ENCODE results near the gene TMEM238. TPM values are rescaled to one million over a fixed set of nuclear protein-coding genes. Genes with fewer than 3 reads are reported as not detected.
"Not testable (repeated sequence)": the region's sequence is repeated elsewhere in the genome, so short reads cannot be mapped to it uniquely, and the experiment has no call there.

TMEM238 gene, protein sequence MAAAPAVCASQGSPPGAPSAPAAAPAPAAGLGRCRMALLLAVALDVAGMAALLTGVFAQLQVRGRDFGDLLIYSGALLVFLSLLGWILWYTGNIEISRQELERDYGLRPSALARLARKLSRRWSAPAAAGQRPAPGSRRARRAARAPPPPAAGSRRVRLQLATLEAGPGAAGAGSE
- total RNA-seq (2014; rRNA removed; shearing (Covaris generic)) = 0.97 and 2.0 TPM in 2 replicates
- not detected in 2 replicates for polyA plus RNA-seq (2014; cell fraction: nucleus; rRNA removed)

DNA sequence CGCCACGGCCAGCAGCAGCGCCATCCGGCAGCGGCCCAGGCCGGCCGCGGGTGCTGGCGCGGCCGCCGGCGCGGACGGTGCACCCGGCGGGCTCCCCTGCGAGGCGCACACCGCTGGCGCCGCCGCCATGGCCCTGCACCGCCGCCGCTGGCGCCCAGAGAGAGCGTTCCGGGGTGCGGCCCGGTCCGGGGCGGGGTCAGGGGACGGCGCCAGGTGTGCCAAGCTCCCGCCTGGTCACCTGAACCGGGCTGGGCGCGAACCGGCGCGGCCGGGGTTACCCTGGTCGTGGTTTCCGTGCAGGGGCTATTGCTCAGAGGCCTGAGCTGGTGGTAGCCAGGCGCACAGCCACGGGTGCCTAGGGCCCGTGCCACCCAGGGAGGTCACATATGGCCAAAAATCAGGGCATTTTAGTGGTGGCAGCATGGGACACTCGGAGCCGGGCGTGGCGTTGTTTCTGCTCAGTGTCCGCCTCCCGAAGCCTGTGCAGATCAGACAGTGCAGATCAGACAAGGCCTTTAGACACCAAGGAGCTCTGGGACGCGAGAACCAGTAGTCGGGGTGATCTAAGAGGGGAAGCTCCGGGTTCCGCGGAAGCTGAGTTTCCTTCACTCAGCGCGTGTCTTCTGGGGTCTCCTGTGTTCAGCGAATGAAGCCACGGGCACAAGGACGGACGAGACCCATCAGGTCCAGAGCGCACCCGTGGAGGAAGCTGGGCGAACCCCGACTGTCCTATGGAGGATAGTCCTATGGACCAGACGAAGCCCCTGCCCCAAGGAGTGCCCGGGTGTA lies at the start of gene TMEM238:
TMEM238 (minus strand) TSS at position 162 of the 789 bp plus-strand sequence; CDS start at position 129, 33 bp downstream.
- DNase-seq (ENCODE audit: extremely low read depth, low read depth) = no peak

DNA sequence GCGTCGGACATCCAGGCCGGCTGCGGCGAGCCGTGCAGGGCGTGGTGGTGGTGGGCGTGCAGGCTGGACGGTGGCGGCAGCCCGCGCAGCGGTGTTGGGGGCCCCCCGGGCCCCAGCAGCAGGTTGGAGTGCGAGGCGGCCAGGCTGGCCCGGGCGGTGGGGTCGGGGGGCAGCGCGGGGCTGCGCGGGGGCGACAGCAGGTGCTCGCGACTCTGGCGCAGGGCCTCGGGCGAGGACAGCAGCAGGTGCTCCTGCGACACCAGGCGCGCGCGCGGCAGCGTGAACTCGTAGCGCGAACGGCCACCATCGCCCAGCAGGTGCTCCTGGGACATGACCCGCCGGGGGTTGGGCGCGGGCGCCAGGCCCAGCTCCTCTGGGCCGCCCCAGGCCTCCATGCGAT lies 49.2 kb upstream of the TMEM238 start:
- no peak for DNase-seq (ENCODE audit: extremely low read depth, low read depth)

DNA sequence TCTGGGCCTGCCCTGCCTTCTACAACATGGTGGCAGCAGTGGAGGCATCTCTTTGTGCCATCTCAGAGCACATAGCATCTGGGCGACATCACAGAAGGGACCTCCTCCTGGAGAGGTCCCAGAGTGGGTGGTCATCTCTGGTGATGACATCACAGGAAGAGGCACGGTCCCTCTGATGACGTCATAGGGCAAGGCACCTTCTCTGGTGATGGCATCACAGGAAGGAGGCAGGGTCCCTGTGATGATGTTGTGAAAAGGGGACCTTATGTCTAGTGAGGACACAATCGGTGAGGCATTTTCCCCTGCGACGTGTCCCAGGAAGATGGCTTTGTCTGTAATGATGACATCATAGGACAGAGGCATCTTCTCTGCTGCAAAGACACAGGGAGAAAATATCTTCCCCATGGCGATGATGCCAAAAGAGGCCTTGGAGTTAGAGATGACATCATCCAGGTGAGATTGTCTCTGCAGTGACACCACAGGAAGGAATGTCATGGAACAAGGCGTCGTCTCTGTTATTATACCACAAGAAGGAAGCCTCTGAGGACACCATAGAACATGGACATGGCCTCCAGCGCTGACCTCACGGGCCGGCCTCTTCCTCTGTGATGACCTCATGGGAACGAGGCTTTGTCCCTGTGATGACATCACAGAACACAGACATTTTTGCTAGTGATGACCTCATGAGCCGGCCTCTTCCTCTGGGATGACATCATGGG lies 48.3 kb upstream of the TMEM238 start:
- no peak for DNase-seq (ENCODE audit: extremely low read depth, low read depth)

DNA sequence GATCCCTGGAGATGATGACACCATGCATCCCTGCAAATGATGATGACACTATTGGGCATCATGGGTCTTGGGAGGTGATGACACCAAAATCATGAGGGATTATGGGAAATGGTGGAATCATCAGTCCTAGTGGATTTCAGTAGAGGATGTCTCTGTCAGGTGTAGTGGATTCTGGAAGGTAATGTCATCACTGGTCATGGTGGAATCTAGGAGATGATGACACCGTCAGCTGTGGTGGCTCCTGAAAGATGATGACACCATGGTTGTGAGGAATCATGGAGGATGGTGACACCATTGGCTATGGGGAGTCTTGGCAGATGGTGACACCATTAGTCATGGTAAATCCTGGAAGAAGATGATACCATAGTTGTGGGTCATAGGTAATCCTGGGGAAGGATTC lies 47.1 kb upstream of the TMEM238 start:
- no peak for DNase-seq (ENCODE audit: extremely low read depth, low read depth)

DNA sequence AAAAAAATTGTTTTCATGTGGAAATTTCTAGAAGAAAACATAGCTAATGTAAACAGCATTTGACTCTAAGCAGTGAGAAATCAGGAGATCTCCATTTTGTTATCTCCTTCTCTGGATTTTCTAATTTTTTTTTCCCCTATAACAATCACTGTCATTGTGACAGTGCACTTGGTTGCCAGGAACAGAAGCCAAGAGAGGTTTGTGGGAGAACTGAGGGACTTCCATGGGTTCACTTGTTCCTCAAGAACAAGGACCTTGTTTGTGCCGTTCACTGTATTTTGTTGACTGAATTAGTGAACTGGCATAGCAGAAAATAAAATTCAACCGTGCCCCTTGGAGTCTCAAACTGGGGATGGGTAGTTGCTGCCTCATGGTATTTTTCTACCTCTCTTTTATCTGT lies 42.0 kb upstream of the TMEM238 start:
- DNase-seq (ENCODE audit: extremely low read depth, low read depth) = no peak

DNA sequence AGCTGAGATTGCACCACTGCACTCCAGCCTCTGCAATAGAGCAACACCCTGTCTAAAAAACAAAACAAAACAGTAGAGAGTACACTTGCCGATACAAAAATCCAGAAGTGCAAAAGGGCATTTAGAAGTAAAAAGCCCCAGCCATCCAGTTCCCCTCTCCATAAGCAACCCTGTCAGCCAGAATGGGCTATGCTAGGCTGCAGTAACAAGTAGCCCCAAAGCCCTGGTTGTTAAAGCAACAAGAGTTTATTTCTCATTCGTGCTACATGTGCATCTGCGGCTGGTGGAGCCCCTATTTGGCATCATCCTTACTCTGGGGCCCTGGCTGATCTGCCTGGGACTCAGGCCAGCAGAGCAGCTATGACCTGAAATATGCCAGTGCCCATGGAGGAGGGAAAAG lies 40.4 kb upstream of the TMEM238 start:
- no peak for DNase-seq (ENCODE audit: extremely low read depth, low read depth)

DNA sequence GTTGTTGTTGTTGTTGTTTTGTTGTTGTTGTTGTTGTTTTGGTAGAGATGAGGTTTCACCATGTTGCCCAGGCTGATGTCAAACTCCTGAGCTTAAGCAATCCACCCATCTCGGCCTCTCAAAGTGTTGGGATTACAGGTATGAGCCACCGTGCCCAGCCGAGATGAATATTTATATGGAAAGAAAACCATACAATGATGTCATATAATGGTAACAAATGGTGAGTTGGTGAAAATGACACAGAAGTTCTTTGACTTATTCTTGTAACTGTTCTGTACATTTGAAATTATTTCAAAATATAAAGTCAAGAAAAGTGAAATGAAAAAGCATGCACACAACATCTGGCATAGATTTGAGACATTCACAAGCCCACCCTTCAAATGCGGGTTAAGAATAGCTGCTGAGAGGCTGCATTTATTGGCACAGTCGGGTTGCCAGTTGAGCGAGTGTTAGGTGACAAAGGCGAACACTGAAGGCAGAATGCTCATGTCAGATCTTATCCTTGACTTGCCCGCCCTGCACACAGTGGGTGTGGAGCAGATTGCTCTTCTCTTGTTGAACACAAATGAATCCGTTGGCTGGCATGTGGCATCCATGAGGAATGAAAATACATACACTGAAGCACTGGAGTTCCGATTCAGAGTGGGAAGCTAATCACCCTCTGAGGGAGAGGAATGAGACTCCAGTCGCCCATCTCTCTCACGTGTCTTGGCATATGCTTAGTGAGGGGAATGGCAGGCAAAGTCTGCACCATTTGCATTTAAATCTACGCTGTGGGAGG lies 39.3 kb upstream of the TMEM238 start:
- DNase-seq (ENCODE audit: extremely low read depth, low read depth) = no peak

DNA sequence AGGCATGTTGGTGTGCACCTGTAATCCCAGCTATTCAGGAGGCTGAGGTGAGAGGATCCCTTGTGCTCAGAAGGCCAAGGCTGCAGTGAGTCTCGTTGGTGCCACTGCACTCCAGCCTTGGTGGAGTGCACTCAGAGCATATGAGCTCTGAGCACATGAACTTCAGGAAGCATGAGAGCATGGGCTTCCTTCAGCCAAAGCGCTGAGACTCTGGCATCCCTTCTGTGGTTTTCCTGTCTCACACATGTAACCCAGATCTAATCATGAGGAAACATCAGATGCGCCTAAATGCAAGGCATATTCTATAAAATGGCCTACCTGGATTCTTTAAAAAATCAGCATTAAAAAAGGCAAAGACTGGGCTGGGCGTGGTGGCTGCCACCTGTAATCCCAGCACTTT lies 37.2 kb upstream of the TMEM238 start:
- not testable (repeated sequence) for DNase-seq (ENCODE audit: extremely low read depth, low read depth)

DNA sequence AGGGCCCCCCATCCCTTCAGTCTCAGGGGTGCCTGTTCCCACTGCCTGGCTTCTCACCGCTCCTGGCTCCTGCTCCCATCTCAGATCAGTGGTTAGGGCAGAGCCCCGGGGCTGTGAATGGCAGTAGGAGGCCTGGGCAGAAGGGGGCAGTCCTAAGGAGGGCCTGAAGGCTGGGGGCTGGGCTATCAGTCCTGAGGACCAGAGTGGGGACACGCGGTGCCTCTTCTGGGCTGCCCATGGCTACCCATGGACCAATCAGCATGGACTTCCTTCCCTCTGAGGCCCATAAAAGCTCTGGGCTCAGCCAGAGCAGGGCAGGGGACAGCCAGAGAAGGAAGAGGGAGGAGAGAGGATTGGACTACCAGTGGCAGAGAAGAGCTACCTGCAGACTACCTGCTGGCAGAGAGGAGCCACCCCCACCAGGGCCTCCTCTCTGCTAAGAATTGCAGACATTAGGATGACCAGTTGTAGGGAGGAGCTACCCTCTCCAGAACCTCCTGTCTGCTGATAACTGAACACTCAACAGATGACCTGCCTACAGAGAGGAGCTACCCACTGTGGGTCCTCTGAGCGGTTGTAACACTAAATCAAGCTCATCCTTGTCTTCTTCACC lies 35.6 kb upstream of the TMEM238 start:
- DNase-seq (ENCODE audit: extremely low read depth, low read depth) = no peak

DNA sequence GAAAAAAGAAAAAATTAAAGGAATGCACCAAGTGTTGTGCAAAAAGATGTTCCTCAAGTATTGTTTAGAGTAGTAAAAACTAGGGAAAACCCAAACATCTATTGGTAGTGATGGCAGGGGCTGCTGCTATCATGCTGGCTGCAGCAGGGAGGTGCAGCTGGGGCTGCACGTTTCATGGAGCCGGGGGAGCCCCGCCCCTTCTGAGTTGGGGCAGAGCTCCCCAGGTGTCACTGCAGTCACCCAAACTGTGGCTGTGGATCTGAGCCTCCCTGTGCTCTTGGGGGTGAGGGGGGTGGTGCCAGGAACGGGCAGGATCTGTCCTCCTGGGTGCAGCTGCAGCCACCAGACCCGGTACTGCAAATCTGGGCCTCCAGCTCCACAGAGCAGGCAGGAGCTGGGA lies 35.0 kb upstream of the TMEM238 start:
- no peak for DNase-seq (ENCODE audit: extremely low read depth, low read depth)

DNA sequence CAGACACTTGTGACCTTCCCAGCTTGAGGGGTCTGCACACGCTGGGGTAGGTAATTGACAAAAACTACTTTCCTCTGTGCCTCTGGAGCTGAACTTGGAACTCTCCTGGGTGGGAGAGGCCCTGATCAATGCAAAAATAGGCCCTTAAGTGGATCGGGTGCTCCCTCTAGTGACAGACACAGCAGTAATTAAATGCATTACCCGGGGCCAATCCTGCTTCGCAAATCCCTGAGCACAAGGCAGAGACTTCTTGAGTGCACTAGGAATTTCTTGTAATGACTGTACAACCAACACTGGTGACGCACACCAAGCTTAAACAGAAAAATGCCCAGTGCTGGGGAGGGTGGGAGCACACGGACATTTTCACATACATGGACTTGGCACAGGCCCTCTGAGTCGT lies 34.1 kb upstream of the TMEM238 start:
- DNase-seq (ENCODE audit: extremely low read depth, low read depth) = peak; percentile 65

DNA sequence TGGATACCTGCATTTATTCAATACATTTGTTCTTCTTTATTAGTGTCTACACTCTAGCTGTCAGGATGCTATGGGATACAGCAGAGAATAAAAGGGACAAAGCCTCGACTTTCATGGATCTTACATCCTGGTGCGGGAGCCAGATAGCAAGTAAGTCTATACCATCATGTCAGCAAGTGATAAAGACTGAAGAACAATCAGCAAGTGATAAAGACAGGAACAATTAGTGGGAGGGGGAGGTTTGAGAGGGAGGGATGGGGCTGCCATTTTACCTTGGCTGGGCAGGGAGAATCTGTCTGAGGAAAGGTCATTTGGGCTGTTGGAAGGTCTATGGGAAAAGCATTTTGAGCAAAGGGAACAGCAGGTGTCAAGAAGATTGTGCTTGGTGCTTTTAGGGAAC lies 26.1 kb upstream of the TMEM238 start:
- no peak for DNase-seq (ENCODE audit: extremely low read depth, low read depth)

DNA sequence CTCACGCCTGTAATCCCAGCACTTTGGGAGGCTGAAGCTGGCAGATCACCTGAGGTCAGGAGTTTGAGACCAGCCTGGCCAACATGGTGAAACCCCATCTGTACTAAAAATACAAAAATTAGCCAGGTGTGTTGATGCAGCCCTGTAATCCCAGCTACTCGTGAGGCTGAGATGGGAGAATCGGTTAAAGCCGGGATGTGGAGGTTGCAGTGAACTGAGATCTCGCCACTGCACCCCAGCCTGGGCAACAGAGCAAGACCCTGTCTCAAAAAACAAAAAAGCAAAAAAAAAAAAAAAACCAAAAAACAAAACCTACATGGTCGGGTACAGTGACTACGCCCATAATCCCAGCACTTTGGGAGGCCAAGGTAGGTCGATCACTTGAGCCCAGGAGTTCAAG lies 25.1 kb upstream of the TMEM238 start:
- DNase-seq (ENCODE audit: extremely low read depth, low read depth) = not testable (repeated sequence)

DNA sequence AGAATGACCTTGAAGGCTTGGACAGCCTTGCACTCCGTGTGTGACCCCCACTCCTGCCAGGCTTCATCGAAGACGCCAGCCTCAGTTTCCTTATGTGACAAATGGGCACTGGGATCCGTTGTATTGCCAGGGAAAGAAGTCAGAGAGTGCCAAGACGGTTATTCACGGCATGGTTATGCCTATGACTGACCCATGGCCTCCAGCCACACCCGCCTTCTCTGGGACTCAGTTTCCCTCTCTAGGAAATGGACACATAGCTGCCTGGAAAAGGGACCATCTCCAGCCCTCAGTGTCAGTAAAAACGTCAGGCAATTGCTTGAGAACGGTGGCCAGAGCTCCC lies 24.4 kb upstream of the TMEM238 start:
- no peak for DNase-seq (ENCODE audit: extremely low read depth, low read depth)

DNA sequence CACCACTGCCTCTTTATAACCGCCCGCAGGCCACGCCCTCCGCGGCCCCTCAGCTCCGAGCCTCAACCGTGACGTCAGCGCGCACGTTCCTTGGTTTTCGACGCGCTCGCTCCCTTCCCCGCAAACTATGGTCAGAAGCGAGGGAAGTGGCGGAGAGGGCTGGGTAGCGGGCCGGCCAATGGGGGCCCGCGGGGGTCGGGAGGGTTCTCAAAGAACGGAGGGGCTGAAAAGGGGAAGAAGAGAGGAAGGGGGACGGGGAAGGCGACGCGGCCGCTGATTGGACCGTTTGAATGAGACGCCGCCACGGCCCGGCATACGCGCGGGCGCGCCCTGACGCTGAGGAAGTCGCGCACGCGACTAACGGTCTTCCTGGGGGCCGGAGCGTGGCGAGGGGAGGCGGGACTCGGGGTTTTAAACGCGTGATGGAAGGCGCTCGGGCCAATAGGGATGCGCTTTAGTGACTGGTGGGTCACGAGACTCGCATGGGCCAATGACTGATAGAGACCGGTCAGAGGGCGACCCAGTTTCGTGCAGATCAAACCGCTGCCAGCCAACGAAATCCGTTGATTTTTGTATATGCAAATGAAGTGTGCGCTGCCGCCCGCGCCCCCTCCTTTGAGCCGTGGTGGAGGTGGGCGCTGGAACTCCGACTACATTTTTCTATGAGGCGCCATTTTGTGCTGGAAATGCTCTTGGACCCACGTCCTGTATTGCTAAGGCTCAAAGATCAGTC lies 23.9 kb upstream of the TMEM238 start:
- DNase-seq (ENCODE audit: extremely low read depth, low read depth) = peak; percentile 96

DNA sequence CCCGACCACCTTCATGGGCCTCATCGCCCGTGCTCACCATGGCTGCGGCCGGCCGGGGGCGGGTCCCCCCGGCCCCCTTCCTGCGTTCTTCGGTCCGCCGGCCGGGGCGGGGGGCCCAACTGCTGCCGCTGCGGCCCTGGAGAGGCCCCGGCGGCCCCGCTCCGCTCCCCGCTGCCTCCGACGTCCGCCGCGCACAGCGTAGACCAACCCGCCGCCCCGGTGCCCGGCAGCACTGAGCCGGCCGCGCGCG lies 23.4 kb upstream of the TMEM238 start, which contains the start of gene UBE2S:
UBE2S (minus strand) TSS at position 239 of the 250 bp plus-strand sequence; CDS start at position 40, 199 bp downstream.
- not testable (repeated sequence) for DNase-seq (ENCODE audit: extremely low read depth, low read depth)

DNA sequence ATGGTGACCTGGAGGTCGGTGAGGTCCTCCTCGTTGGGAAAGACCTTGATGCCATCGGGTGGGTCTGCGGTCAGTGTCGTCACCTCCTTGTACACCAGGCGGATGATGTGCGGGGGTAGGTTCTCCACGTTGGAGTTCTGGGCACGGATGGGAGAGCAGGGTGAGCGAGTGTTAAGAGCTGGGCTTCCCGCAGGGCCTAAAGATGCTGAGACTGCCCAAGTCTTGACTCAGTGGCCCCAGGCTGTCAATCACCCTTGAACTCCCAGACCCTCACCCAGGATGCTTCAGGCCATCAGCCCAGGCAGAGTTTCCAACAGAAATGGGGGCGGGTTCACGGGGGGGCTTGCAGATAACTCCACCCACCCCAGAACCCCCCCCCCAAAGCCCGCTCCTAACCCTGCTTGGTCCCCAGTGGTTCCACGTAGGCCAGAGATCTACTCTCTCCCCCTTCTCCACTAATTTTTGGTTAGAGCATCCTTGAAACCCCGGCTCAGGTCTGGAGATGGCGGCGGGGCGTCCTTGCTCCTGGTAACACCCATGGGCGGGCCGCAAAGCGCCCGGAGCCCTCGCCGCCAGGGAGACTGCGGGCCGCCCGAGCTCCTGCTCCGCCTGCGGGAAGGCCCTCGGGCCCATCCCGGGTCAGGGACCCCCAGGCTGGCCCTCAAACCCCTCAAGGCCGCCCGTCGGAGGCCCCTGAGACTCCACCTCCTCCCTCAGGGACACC lies 22.9 kb upstream of the TMEM238 start:
- no peak for DNase-seq (ENCODE audit: extremely low read depth, low read depth)

DNA sequence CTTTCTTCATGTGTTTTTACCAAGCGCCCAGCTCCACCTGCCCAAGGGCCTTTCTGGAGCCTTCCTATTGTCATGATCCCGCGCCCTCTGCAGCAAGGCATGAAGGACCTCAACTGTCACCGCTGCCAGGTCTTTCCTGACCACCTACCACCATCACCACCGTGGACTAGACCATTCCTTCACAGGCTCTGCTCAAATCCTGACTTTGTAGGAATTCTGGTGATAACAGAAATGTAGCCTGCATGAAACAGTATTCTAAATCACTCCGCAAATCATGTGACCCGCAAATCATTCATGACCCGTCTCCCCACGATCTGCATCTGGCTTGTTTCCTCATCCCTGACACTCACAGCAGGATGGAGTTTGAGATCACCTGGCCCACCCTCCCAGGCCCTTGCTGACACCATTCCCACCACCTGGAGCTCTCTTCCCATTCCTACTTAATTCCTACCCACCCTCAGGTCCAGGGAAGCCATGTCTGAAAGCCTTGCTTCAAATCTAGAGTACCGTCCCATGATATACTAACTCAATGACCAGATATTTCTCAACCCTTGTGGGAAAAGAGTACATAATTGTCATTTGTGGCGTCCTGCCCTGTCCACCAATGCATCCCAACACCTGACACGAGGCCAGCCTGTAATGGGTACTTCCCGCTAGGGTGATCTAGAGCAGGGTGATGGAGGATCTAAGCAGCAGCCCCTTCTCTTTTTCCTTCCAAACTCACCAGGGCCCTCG lies 22.2 kb upstream of the TMEM238 start:
- no peak for DNase-seq (ENCODE audit: extremely low read depth, low read depth)

DNA sequence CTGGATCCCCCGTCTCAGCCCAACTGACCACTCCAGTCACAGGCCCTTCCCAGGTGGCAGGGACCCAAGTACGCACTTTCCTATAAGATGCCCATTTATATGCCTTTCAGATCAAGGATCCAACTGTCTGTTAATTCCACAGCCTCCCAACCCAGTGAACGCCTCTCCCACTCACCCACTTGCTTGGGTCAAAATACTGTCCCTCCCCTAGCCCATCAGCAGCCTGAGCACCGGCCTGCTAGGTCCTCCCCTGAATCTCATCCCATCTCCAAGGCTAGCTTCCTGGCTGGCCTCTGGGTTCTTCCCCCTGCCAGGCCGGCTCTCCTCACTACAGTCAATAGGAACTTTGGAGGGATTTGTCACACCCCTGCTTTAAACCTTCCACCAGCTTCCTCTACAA lies 21.5 kb upstream of the TMEM238 start:
- DNase-seq (ENCODE audit: extremely low read depth, low read depth) = no peak
